ENCODE measurements around the gene ELMO1. TPM values are rescaled to one million over a fixed set of nuclear protein-coding genes. Genes with fewer than 3 reads are reported as not detected.

Gene ELMO1
- polyA plus RNA-seq, 1 experiment = not detected

GRCh38 chr7:37054624-37055241, 393.9 kb downstream of the ELMO1 start:
- Histone ChIP-seq H3K36me3 (ENCODE audit: control insufficient read depth, insufficient read depth, low read length) (no peaks in the 10 kb centered on the region), H3K4me3 (ENCODE audit: low read depth, low read length) (no peak overlapping the region), H3K27me3 (ENCODE audit: control insufficient read depth, insufficient read depth, low read length) (no peaks in the 10 kb centered on the region)
- DNase-seq (ENCODE audit: low read depth) = no peak
- CTCF ChIA-PET = interaction anchor here (1.7 kb wide), 1 partner anchor 146 kb away, joined by 3 read pairs; no protein-coding TSS in a partner anchor
- no peak for TF ChIP-seq CTCF (IDR thresholded peaks at IDR 0.05; ENCODE audit: insufficient read depth, low read depth, low read length)
- POLR2A ChIA-PET = no interaction called here

- DNase-seq (ENCODE audit: low read depth) = no peak
- no peak overlapping the region for H3K4me3 ChIP-seq (ENCODE audit: low read depth, low read length)
- TF ChIP-seq CTCF (IDR thresholded peaks at IDR 0.05; ENCODE audit: insufficient read depth, low read depth, low read length) = no peak
- ChIA-PET POLR2A (no interaction called here), CTCF (no interaction called here)
- no peaks in the 10 kb centered on the region for H3K36me3 ChIP-seq (ENCODE audit: control insufficient read depth, insufficient read depth, low read length)
- H3K27me3 ChIP-seq (ENCODE audit: control insufficient read depth, insufficient read depth, low read length) = no peaks in the 10 kb centered on the region
Observed at GRCh38 chr7:37052705-37053104, 396.0 kb downstream of the ELMO1 start.

- no peaks in the 10 kb centered on the region for H3K27me3 ChIP-seq (ENCODE audit: control insufficient read depth, insufficient read depth, low read length)
- H3K4me3 ChIP-seq (ENCODE audit: low read depth, low read length) = no peak overlapping the region
- no peaks in the 10 kb centered on the region for H3K36me3 ChIP-seq (ENCODE audit: control insufficient read depth, insufficient read depth, low read length)
- TF ChIP-seq CTCF (IDR thresholded peaks at IDR 0.05; ENCODE audit: insufficient read depth, low read depth, low read length) = no peak
- POLR2A ChIA-PET = no interaction called here
- no peak for DNase-seq (ENCODE audit: low read depth)
- CTCF ChIA-PET = interaction anchor here (0.6 kb wide), 1 partner anchor 25 kb away, joined by 3 read pairs; no protein-coding TSS in a partner anchor
Observed at GRCh38 chr7:37050801-37051200, 397.9 kb downstream of the ELMO1 start.

- CTCF ChIA-PET = no interaction called here
- Histone ChIP-seq H3K36me3 (ENCODE audit: control insufficient read depth, insufficient read depth, low read length) (no peaks in the 10 kb centered on the region), H3K27me3 (ENCODE audit: control insufficient read depth, insufficient read depth, low read length) (0 out of 2 replicates have a peak, but pooled peaks cover 1% of the 10 kb centered on the region), H3K4me3 (ENCODE audit: low read depth, low read length) (no peak overlapping the region)
- DNase-seq (ENCODE audit: low read depth) = no peak
- POLR2A ChIA-PET = no interaction called here
- TF ChIP-seq CTCF (IDR thresholded peaks at IDR 0.05; ENCODE audit: insufficient read depth, low read depth, low read length) = no peak
Observed at GRCh38 chr7:37048674-37049073, 400.0 kb downstream of the ELMO1 start.

GRCh38 chr7:37047260-37047659, 401.4 kb downstream of the ELMO1 start:
- ChIA-PET CTCF (no interaction called here), POLR2A (no interaction called here)
- Histone ChIP-seq H3K4me3 (ENCODE audit: low read depth, low read length) (no peak overlapping the region), H3K36me3 (ENCODE audit: control insufficient read depth, insufficient read depth, low read length) (no peaks in the 10 kb centered on the region), H3K27me3 (ENCODE audit: control insufficient read depth, insufficient read depth, low read length) (0 out of 2 replicates have a peak, but pooled peaks cover 1% of the 10 kb centered on the region)
- TF ChIP-seq CTCF (IDR thresholded peaks at IDR 0.05; ENCODE audit: insufficient read depth, low read depth, low read length) = no peak
- no peak for DNase-seq (ENCODE audit: low read depth)

Data from BJ (cell line).